ENCODE results near the gene PALM. TPM values are rescaled to one million over a fixed set of nuclear protein-coding genes. Genes with fewer than 3 reads are reported as not detected.

Gene PALM
- total and polyA plus RNA-seq, 9 of the 15 experiments (the other 6 are each of a cell fraction or from before 2014, with no cell fraction given), result 0.04 to 6.6 (median 1.7) TPM

GRCh38 chr19:742540-743075, 33.9 kb downstream of the PALM start:
- Histone ChIP-seq H3K27ac (ENCODE audit: extremely low read depth, low read depth, low read length) (no peak overlapping the region), H3K9ac (ENCODE audit: insufficient read depth in 1 of 2, low read depth in 2 of 2, low read length in 2 of 2) (peak overlapping the region in 1 of 2 experiments; percentile 6; a peak in 1 of 4 replicates), H2AFZ (ENCODE audit: low read depth, low read length) (no peak overlapping the region), H3K4me1 (replicated peaks in 1 of 2; ENCODE audit: control insufficient read depth in 2 of 2, insufficient read depth in 2 of 2, low read length in 2 of 2) (peaks cover 5 to 48% of the 10 kb centered on the region in 2 experiments; a peak in 3 of 5 replicates), H3K4me3 (no peak overlapping the region), H3K9me1 (ENCODE audit: control insufficient read depth, insufficient read depth, low read length) (no peaks in the 10 kb centered on the region), H4K20me1 (replicated peaks; ENCODE audit: control insufficient read depth, insufficient read depth, low read length) (no peaks in the 10 kb centered on the region), H3K27me3 (ENCODE audit: control insufficient read depth in 2 of 2, insufficient read depth in 2 of 2, low read length in 2 of 2) (no peaks in the 10 kb centered on the region), H3K9me3 (replicated peaks; ENCODE audit: control insufficient read depth, insufficient read depth, low read depth, low read length) (no peaks in the 10 kb centered on the region), H3K36me3 (ENCODE audit: control insufficient read depth, insufficient read depth, low read length) (no peaks in the 10 kb centered on the region), H3K79me2 (ENCODE audit: control insufficient read depth, insufficient read depth, low read length) (no peaks in the 10 kb centered on the region), H3K4me2 (ENCODE audit: insufficient read depth, low read length) (no peak overlapping the region)
- intact Hi-C loops (cut with micrococcal nuclease), result no loop called here
- POLR2A ChIA-PET, result interaction anchor here (0.7 kb wide), 1 partner anchor 200 kb away, joined by 3 read pairs; no protein-coding TSS in a partner anchor
- CTCF ChIA-PET (ENCODE audit: low intra/inter-chr PET ratio), result no interaction called here
- FAIRE-seq (no peak), DNase-seq (ENCODE audit: extremely low read depth in 1 of 4, low spot score in 3 of 4) (no peak), ATAC-seq (no peak)
- TF ChIP-seq ZNF146 (CRISPR knock-in tag; IDR thresholded peaks at IDR 0.05; ENCODE audit: unreplicated experiment), result peak; percentile 93
- no peak for TF ChIP-seq SMARCE1 (IDR thresholded peaks at IDR 0.05)
- TF ChIP-seq BCOR (IDR thresholded peaks at IDR 0.05), result peak; percentile 39; the same call in 1 of the 2 replicates
- peak; percentile 51 for TF ChIP-seq RBM25 (IDR thresholded peaks at IDR 0.05; ENCODE audit: low read depth, low read length, severe bottlenecking)
- in situ Hi-C loops (cut with MboI), result no loop called here
- BruUV-seq (replicated peaks), result no TSS peak
- WGBS (ENCODE audit: insufficient coverage, low coverage, missing lambda C conversion rate), result 68% methylated on average over 20 of the region's 24 CpGs

- no peak overlapping the region for H3K27ac ChIP-seq (ENCODE audit: extremely low read depth, low read depth, low read length)
- no TSS peak for BruUV-seq (replicated peaks)
These were observed 34.5 kb downstream of the PALM start for GRCh38 chr19:743168-743687.

More at GRCh38 chr19:743168-743687, 34.5 kb downstream of the PALM start:
- H3K36me3 ChIP-seq (ENCODE audit: control insufficient read depth, insufficient read depth, low read length), result no peaks in the 10 kb centered on the region
- H3K4me2 ChIP-seq (ENCODE audit: insufficient read depth, low read length), result no peak overlapping the region
- ATAC-seq (peak; percentile 15; the same call in 2 of the 3 replicates), FAIRE-seq (no peak), DNase-seq (ENCODE audit: extremely low read depth in 1 of 4, low spot score in 3 of 4) (peak in 1 of 4 experiments; percentile 41)
- intact Hi-C loops (cut with micrococcal nuclease), result no loop called here
- 38% methylated on average over 13 of the region's 13 CpGs for WGBS (ENCODE audit: insufficient coverage, low coverage, missing lambda C conversion rate)
- H3K27me3 ChIP-seq (ENCODE audit: control insufficient read depth in 2 of 2, insufficient read depth in 2 of 2, low read length in 2 of 2), result no peaks in the 10 kb centered on the region
- H3K79me2 ChIP-seq (ENCODE audit: control insufficient read depth, insufficient read depth, low read length), result no peaks in the 10 kb centered on the region
- 0 out of 2 replicates have a peak overlapping the region, but pooled peaks have one; percentile 54 for H2AFZ ChIP-seq (ENCODE audit: low read depth, low read length)
- peak overlapping the region in 1 of 2 experiments; percentile 73; a peak in 2 of 4 replicates for H3K9ac ChIP-seq (ENCODE audit: insufficient read depth in 1 of 2, low read depth in 2 of 2, low read length in 2 of 2)
- H3K4me3 ChIP-seq, result no peak overlapping the region
- no peaks in the 10 kb centered on the region for H4K20me1 ChIP-seq (replicated peaks; ENCODE audit: control insufficient read depth, insufficient read depth, low read length)
- no peaks in the 10 kb centered on the region for H3K9me3 ChIP-seq (replicated peaks; ENCODE audit: control insufficient read depth, insufficient read depth, low read depth, low read length)
- TF ChIP-seq RFX1 (IDR thresholded peaks at IDR 0.05), result peak; percentile 94
- TF ChIP-seq MYNN (IDR thresholded peaks at IDR 0.05), result peak; percentile 82; the same call in 1 of the 2 replicates
- no peak for TF ChIP-seq MYNN (CRISPR knock-in tag; IDR thresholded peaks at IDR 0.05)
- TF ChIP-seq USF1 (CRISPR knock-in tag; IDR thresholded peaks at IDR 0.05), result peak; percentile 34
- TF ChIP-seq CXXC5 (CRISPR knock-in tag; IDR thresholded peaks at IDR 0.05), result no peak
- TF ChIP-seq ZBTB43 (CRISPR knock-in tag; IDR thresholded peaks at IDR 0.05), result no peak
- no peak for TF ChIP-seq NR1H2 (CRISPR knock-in tag; IDR thresholded peaks at IDR 0.05)
- POLR2A ChIA-PET, result interaction anchor here (0.7 to 1.0 kb wide), 2 partner anchors 21 to 199 kb away, joined by 3 read pairs; no protein-coding TSS in a partner anchor
- H3K9me1 ChIP-seq (ENCODE audit: control insufficient read depth, insufficient read depth, low read length), result no peaks in the 10 kb centered on the region
- H3K4me1 ChIP-seq (replicated peaks in 1 of 2; ENCODE audit: control insufficient read depth in 2 of 2, insufficient read depth in 2 of 2, low read length in 2 of 2), result peaks cover 5 to 50% of the 10 kb centered on the region in 2 experiments; a peak in 3 of 5 replicates
- in situ Hi-C loops (cut with MboI), result no loop called here
- CTCF ChIA-PET (ENCODE audit: low intra/inter-chr PET ratio), result no interaction called here

Data from K562 (cell line).